GM18519 (cell line): ENCODE results near the gene MYO18B.

Experiments
- ATAC-seq: cut with Tn5 transposase; IDR thresholded peaks from one replicate; pipeline ENCODE4 v1.9.1; 2021; ENCODE audit warnings: mild to moderate bottlenecking, moderate library complexity; ENCODE audit not compliant: unreplicated experiment, low FRiP score

The MYO18B gene

GRCh38 chr22:25841775-25842174 is 99.8 kb downstream of the MYO18B start:
- no peak for ATAC-seq

GRCh38 chr22:25843660-25844405 is 101.8 kb downstream of the MYO18B start:
- ATAC-seq = no peak

GRCh38 chr22:25844601-25845000 is 102.6 kb downstream of the MYO18B start:
- ATAC-seq = no peak

- peak; percentile 53 for ATAC-seq
Measured at GRCh38 chr22:25845985-25846745, 104.2 kb downstream of the MYO18B start.

- no peak for ATAC-seq
Measured at GRCh38 chr22:25847451-25847850, 105.5 kb downstream of the MYO18B start.

GRCh38 chr22:25848954-25849353 is 107.0 kb downstream of the MYO18B start:
- no peak for ATAC-seq

- ATAC-seq = no peak
Measured at GRCh38 chr22:25849522-25849921, 107.5 kb downstream of the MYO18B start.

GRCh38 chr22:25852223-25852622 is 110.2 kb downstream of the MYO18B start:
- no peak for ATAC-seq

GRCh38 chr22:25853078-25853477 is 111.1 kb downstream of the MYO18B start:
- no peak for ATAC-seq

- no peak for ATAC-seq
Measured at GRCh38 chr22:25853501-25854284, 111.7 kb downstream of the MYO18B start.

GRCh38 chr22:25869771-25870170 is 127.8 kb downstream of the MYO18B start:
- no peak for ATAC-seq

GRCh38 chr22:25874327-25874726 is 132.3 kb downstream of the MYO18B start:
- ATAC-seq = no peak

GRCh38 chr22:25875461-25875860 is 133.5 kb downstream of the MYO18B start:
- no peak for ATAC-seq

GRCh38 chr22:25876871-25877270 is 134.9 kb downstream of the MYO18B start:
- no peak for ATAC-seq

- no peak for ATAC-seq
Measured at GRCh38 chr22:25878933-25879332, 136.9 kb downstream of the MYO18B start.

- ATAC-seq = no peak
Measured at GRCh38 chr22:25880524-25880923, 138.5 kb downstream of the MYO18B start.

GRCh38 chr22:25881210-25881755 is 139.3 kb downstream of the MYO18B start:
- no peak for ATAC-seq

- no peak for ATAC-seq
Measured at GRCh38 chr22:25882360-25882759, 140.4 kb downstream of the MYO18B start.

GRCh38 chr22:25883482-25884033 is 141.6 kb downstream of the MYO18B start:
- ATAC-seq = no peak

- ATAC-seq = no peak
Measured at GRCh38 chr22:25884121-25884520, 142.1 kb downstream of the MYO18B start.
